ENCODE measurements around the gene R3HDM4.

R3HDM4 gene

DNA sequence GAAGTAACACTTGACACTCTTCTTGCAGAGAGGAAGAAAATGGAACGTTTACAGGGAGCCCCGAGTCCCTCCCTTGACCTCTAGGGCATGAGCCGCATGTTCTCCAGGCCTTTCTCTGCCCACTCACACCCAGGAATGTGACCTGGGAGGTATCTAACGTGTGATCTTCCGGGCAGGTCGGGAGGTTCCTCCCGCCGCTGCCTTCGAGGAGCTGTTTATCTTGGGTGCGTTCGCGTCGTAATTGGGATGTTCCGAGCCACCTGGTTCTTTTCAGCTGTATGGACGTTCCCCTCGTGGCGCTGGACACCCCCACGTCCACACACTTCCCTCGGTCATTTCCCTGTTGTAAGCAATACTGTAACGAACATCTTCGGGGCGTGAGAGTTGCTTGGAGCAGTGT, 26.4 kb upstream of the R3HDM4 start:
- H3K27ac ChIP-seq (ENCODE audit: insufficient read depth, low read length, poor library complexity, severe bottlenecking): no peak overlapping the region
- no peaks in the 10 kb centered on the region for H3K9me3 ChIP-seq (ENCODE audit: control insufficient read depth, low read length)
- peaks cover 12% of the 10 kb centered on the region for H3K4me1 ChIP-seq (ENCODE audit: control insufficient read depth, insufficient read depth, low read length, poor library complexity, severe bottlenecking)
- DNase-seq: no peak
- no peaks in the 10 kb centered on the region for H3K27me3 ChIP-seq (replicated peaks; ENCODE audit: control insufficient read depth, insufficient read depth, low read length, poor library complexity, severe bottlenecking)
- no peaks in the 10 kb centered on the region for H3K36me3 ChIP-seq (ENCODE audit: control insufficient read depth, insufficient read depth, low read length)
- H3K4me3 ChIP-seq (ENCODE audit: insufficient read depth, low read depth, low read length, poor library complexity, severe bottlenecking): no peak overlapping the region

GRCh38 chr19:938233-938923, 25.4 kb upstream of the R3HDM4 start:
- H3K27ac ChIP-seq (ENCODE audit: insufficient read depth, low read length, poor library complexity, severe bottlenecking): no peak overlapping the region
- no peaks in the 10 kb centered on the region for H3K9me3 ChIP-seq (ENCODE audit: control insufficient read depth, low read length)
- no peaks in the 10 kb centered on the region for H3K27me3 ChIP-seq (replicated peaks; ENCODE audit: control insufficient read depth, insufficient read depth, low read length, poor library complexity, severe bottlenecking)
- no peak for DNase-seq
- H3K4me3 ChIP-seq (ENCODE audit: insufficient read depth, low read depth, low read length, poor library complexity, severe bottlenecking): no peak overlapping the region
- peaks cover 14% of the 10 kb centered on the region for H3K4me1 ChIP-seq (ENCODE audit: control insufficient read depth, insufficient read depth, low read length, poor library complexity, severe bottlenecking)
- H3K36me3 ChIP-seq (ENCODE audit: control insufficient read depth, insufficient read depth, low read length): no peaks in the 10 kb centered on the region

- Histone ChIP-seq H3K27ac (ENCODE audit: insufficient read depth, low read length, poor library complexity, severe bottlenecking) (no peak overlapping the region), H3K4me1 (ENCODE audit: control insufficient read depth, insufficient read depth, low read length, poor library complexity, severe bottlenecking) (peaks cover 25% of the 10 kb centered on the region), H3K36me3 (ENCODE audit: control insufficient read depth, insufficient read depth, low read length) (no peaks in the 10 kb centered on the region), H3K4me3 (ENCODE audit: insufficient read depth, low read depth, low read length, poor library complexity, severe bottlenecking) (no peak overlapping the region), H3K9me3 (ENCODE audit: control insufficient read depth, low read length) (no peaks in the 10 kb centered on the region), H3K27me3 (replicated peaks; ENCODE audit: control insufficient read depth, insufficient read depth, low read length, poor library complexity, severe bottlenecking) (no peaks in the 10 kb centered on the region)
- no peak for DNase-seq
Observed at GRCh38 chr19:937259-937694, 24.3 kb upstream of the R3HDM4 start.

- Histone ChIP-seq H3K9me3 (ENCODE audit: control insufficient read depth, low read length) (no peaks in the 10 kb centered on the region), H3K36me3 (ENCODE audit: control insufficient read depth, insufficient read depth, low read length) (no peaks in the 10 kb centered on the region), H3K4me3 (ENCODE audit: insufficient read depth, low read depth, low read length, poor library complexity, severe bottlenecking) (no peak overlapping the region), H3K27me3 (replicated peaks; ENCODE audit: control insufficient read depth, insufficient read depth, low read length, poor library complexity, severe bottlenecking) (no peaks in the 10 kb centered on the region), H3K27ac (ENCODE audit: insufficient read depth, low read length, poor library complexity, severe bottlenecking) (no peak overlapping the region), H3K4me1 (ENCODE audit: control insufficient read depth, insufficient read depth, low read length, poor library complexity, severe bottlenecking) (peaks cover 23% of the 10 kb centered on the region)
- no peak for DNase-seq
Observed at GRCh38 chr19:936175-936546, 23.1 kb upstream of the R3HDM4 start.

- no peak overlapping the region for H3K27ac ChIP-seq (ENCODE audit: insufficient read depth, low read length, poor library complexity, severe bottlenecking)
- peaks cover 15% of the 10 kb centered on the region for H3K4me1 ChIP-seq (ENCODE audit: control insufficient read depth, insufficient read depth, low read length, poor library complexity, severe bottlenecking)
- H3K9me3 ChIP-seq (ENCODE audit: control insufficient read depth, low read length): no peaks in the 10 kb centered on the region
- no peak overlapping the region for H3K4me3 ChIP-seq (ENCODE audit: insufficient read depth, low read depth, low read length, poor library complexity, severe bottlenecking)
- DNase-seq: no peak
- H3K36me3 ChIP-seq (ENCODE audit: control insufficient read depth, insufficient read depth, low read length): no peaks in the 10 kb centered on the region
- H3K27me3 ChIP-seq (replicated peaks; ENCODE audit: control insufficient read depth, insufficient read depth, low read length, poor library complexity, severe bottlenecking): no peaks in the 10 kb centered on the region
Observed at GRCh38 chr19:934865-935479, 22.0 kb upstream of the R3HDM4 start.

DNA sequence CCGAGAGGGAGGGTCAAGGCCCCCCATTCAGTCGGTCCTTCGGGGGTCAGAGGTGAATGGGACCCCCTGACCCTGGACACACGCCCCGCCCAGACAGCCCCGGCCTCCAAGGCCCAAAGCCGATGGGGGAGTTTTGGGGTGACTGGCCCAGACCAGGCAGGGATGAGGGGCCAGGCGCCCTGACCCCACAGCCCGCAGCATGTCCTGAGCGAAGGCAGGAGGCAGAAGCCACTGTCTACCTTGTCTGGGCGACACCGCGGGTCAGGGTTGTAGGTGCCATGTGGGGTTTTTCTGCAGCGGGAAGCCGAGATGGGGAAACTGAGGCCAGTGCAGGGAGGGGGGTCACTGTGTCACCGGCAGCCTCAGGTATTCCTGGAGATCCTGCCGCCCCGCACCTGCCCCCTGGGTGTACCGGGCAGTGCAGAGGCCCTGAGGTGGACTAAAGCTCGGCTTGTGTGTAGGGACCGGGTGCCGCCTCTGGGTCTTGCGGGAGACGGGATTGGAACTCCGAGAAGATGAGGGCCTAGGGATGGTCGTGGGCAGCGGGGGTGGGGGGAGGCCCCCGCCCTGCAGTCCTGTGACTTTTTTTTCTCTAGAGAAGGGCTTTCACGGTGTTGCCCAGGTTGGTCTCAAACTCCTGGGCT, 21.3 kb upstream of the R3HDM4 start:
- Histone ChIP-seq H3K4me1 (ENCODE audit: control insufficient read depth, insufficient read depth, low read length, poor library complexity, severe bottlenecking) (peaks cover 15% of the 10 kb centered on the region), H3K27me3 (replicated peaks; ENCODE audit: control insufficient read depth, insufficient read depth, low read length, poor library complexity, severe bottlenecking) (no peaks in the 10 kb centered on the region), H3K36me3 (ENCODE audit: control insufficient read depth, insufficient read depth, low read length) (no peaks in the 10 kb centered on the region), H3K27ac (ENCODE audit: insufficient read depth, low read length, poor library complexity, severe bottlenecking) (no peak overlapping the region), H3K9me3 (ENCODE audit: control insufficient read depth, low read length) (no peaks in the 10 kb centered on the region), H3K4me3 (ENCODE audit: insufficient read depth, low read depth, low read length, poor library complexity, severe bottlenecking) (no peak overlapping the region)
- no peak for DNase-seq

- Histone ChIP-seq H3K27me3 (replicated peaks; ENCODE audit: control insufficient read depth, insufficient read depth, low read length, poor library complexity, severe bottlenecking) (no peaks in the 10 kb centered on the region), H3K36me3 (ENCODE audit: control insufficient read depth, insufficient read depth, low read length) (no peaks in the 10 kb centered on the region), H3K27ac (ENCODE audit: insufficient read depth, low read length, poor library complexity, severe bottlenecking) (no peak overlapping the region), H3K9me3 (ENCODE audit: control insufficient read depth, low read length) (no peaks in the 10 kb centered on the region), H3K4me3 (ENCODE audit: insufficient read depth, low read depth, low read length, poor library complexity, severe bottlenecking) (peak overlapping the region; percentile 24), H3K4me1 (ENCODE audit: control insufficient read depth, insufficient read depth, low read length, poor library complexity, severe bottlenecking) (peaks cover 15% of the 10 kb centered on the region)
- DNase-seq: no peak
Observed at GRCh38 chr19:933553-933882, 20.5 kb upstream of the R3HDM4 start.

GRCh38 chr19:932648-933552, 19.9 kb upstream of the R3HDM4 start:
- no peaks in the 10 kb centered on the region for H3K36me3 ChIP-seq (ENCODE audit: control insufficient read depth, insufficient read depth, low read length)
- peaks cover 15% of the 10 kb centered on the region for H3K4me1 ChIP-seq (ENCODE audit: control insufficient read depth, insufficient read depth, low read length, poor library complexity, severe bottlenecking)
- H3K4me3 ChIP-seq (ENCODE audit: insufficient read depth, low read depth, low read length, poor library complexity, severe bottlenecking): peak overlapping the region; percentile 24
- H3K27me3 ChIP-seq (replicated peaks; ENCODE audit: control insufficient read depth, insufficient read depth, low read length, poor library complexity, severe bottlenecking): no peaks in the 10 kb centered on the region
- no peak for DNase-seq
- H3K27ac ChIP-seq (ENCODE audit: insufficient read depth, low read length, poor library complexity, severe bottlenecking): no peak overlapping the region
- no peaks in the 10 kb centered on the region for H3K9me3 ChIP-seq (ENCODE audit: control insufficient read depth, low read length)

DNA sequence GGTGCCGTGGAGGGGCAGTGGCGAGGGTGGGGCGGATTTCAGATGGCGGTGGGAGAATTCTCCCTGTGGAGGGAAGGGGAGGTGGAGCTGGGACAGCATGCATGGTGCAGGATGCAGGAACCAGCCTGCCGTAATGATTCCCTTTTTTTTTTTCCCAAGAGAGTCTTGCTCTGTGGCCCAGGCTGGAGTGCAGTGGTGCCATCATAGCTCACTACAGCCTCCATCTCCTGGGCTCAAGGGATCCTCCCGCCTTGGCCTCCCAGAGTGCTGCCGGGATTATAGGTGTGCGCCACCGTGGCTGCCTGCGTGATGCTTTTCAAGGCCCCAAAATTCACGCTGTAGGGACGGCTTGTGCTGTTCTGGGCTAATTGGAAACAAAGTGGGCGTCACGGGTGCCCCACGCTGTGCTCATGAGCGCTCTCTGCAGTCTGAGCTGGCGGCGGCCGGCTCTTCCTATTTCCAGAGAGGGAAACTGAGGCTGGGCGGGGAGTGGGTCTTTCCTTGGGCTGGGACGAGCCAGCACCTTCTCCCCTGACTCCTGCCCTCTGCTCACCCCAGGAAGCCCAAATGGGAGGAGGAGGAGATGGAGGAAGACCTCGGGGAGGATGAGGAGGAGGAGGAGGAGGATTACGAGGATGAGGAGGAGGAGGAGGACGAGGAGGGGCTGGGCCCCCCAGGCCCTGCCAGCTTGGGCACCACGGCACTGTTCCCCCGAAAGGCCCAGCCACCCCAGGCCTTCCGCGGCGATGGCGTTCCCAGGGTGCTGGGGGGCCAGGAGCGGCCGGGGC, 19.0 kb upstream of the R3HDM4 start:
- no peak for DNase-seq
- Histone ChIP-seq H3K4me1 (ENCODE audit: control insufficient read depth, insufficient read depth, low read length, poor library complexity, severe bottlenecking) (peaks cover 19% of the 10 kb centered on the region), H3K4me3 (ENCODE audit: insufficient read depth, low read depth, low read length, poor library complexity, severe bottlenecking) (peak overlapping the region; percentile 24)

More for the DNA sequence above, 19.0 kb upstream of the R3HDM4 start:
- no peaks in the 10 kb centered on the region for H3K36me3 ChIP-seq (ENCODE audit: control insufficient read depth, insufficient read depth, low read length)
- H3K27ac ChIP-seq (ENCODE audit: insufficient read depth, low read length, poor library complexity, severe bottlenecking): no peak overlapping the region
- H3K9me3 ChIP-seq (ENCODE audit: control insufficient read depth, low read length): no peaks in the 10 kb centered on the region
- H3K27me3 ChIP-seq (replicated peaks; ENCODE audit: control insufficient read depth, insufficient read depth, low read length, poor library complexity, severe bottlenecking): no peaks in the 10 kb centered on the region
